Peyer's patch (tissue), 4 donors: Measurements from ENCODE around the gene FUOM. TPM values are rescaled to one million over a fixed set of nuclear protein-coding genes. Genes with fewer than 3 reads are reported as not detected.

Source experiments
- DNase-seq, 3 donors: peaks; one replicate each; pipeline ENCODE4 v3.0.0-alpha.2; 2017 to 2019
- H3K27ac ChIP-seq, 4 donors: fragments of 200-600 bp; sonication (generic); one replicate each; pipeline ENCODE4 v1.5.1; 2016 to 2019
- H3K27me3 ChIP-seq, 2 donors: fragments of 200-600 bp; sonication (generic); one replicate each; pipeline ENCODE4 v1.5.1; 2019
- H3K36me3 ChIP-seq, 3 donors: fragments of 200-600 bp; sonication (generic); one replicate each; pipeline ENCODE4 v1.5.1; 2016 to 2019
- H3K4me1 ChIP-seq, 4 donors: fragments of 200-600 bp; sonication (generic); one replicate each; pipeline ENCODE4 v1.5.1; 2016 to 2019
- H3K4me3 ChIP-seq, 4 donors: fragments of 200-600 bp; sonication (generic); 1 replicate in 3 of 4; 2 replicates in 1 of 4; pipeline ENCODE4 v1.5.1; 2016 to 2019; ENCODE audit warnings: mild to moderate bottlenecking in 1 of 4
- H3K9me3 ChIP-seq, 4 donors: fragments of 200-600 bp; sonication (generic); one replicate each; pipeline ENCODE4 v1.5.1; 2016 to 2019; ENCODE audit warnings: mild to moderate bottlenecking in 1 of 4
- POLR2A ChIP-seq, 2 donors: fragments of 450-650 bp; IDR thresholded peaks; one replicate each; pipeline ENCODE4 v1.5.1; 2017; ENCODE audit warnings: antibody characterized with exemption in 2 of 2, mild to moderate bottlenecking in 2 of 2, moderate library complexity in 2 of 2
- total RNA-seq, 4 donors: library from RNA; depleted of rRNA; stranded (reverse); fragments of >200 nt; gene quantifications; one replicate each; pipeline ENCODE4 v1.1.0, GENCODE V29; 2016
- TF ChIP-seq, protein P1 (sequence below), 6 experiments: fragments of 450-650 bp in 4 of 6; fragments of 200-600 bp in 2 of 6; sonication (generic) in 1 of 6; IDR thresholded peaks; one replicate each; pipeline ENCODE4 v1.5.1; 2017 to 2019; ENCODE audit warnings: antibody characterized with exemption in 6 of 6, mild to moderate bottlenecking in 3 of 6, moderate library complexity in 1 of 6

Gene FUOM
- total RNA-seq, 4 donors from 2014 or later: 88.3 to 214 (median 163) TPM

DNA sequence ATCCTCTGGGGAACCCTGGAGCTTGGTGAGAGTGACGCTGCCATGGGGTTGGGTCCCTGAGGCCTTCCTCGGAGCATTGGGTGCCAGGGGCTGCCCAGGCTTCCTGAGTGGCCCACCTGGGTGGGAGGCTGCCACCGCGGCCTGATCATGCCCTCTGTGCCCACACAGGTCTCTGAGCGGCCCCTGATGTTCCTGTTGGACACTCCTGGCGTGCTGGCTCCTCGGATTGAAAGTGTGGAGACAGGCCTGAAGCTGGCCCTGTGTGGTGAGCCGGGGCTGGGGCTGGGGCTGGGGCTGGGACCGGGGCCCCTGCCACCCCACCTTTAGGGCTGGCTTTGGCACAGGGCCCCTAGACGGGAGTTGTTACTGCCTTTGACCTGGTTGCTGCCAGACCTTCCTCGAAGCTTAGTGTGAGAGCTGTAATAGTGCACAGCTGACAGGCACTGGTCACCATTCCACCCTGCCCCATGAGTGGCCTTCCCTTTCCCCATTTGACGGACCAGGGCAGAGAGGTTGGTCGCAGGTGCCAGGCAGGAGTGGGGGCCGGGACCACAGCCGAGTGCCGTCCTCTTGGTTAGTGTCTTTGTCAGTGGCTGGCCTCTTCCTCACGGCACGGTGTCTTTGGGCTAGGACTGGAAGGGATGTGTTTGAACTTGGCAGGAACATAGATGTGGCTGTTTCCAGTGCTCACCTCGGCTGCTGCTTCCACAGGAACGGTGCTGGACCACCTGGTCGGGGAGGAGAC lies 44.3 kb upstream of the FUOM start:
- H3K27me3 ChIP-seq: no peaks in the 10 kb centered on the region
- peak in 1 of 3 donors; percentile 42 for DNase-seq
- TF ChIP-seq, protein P1, sequence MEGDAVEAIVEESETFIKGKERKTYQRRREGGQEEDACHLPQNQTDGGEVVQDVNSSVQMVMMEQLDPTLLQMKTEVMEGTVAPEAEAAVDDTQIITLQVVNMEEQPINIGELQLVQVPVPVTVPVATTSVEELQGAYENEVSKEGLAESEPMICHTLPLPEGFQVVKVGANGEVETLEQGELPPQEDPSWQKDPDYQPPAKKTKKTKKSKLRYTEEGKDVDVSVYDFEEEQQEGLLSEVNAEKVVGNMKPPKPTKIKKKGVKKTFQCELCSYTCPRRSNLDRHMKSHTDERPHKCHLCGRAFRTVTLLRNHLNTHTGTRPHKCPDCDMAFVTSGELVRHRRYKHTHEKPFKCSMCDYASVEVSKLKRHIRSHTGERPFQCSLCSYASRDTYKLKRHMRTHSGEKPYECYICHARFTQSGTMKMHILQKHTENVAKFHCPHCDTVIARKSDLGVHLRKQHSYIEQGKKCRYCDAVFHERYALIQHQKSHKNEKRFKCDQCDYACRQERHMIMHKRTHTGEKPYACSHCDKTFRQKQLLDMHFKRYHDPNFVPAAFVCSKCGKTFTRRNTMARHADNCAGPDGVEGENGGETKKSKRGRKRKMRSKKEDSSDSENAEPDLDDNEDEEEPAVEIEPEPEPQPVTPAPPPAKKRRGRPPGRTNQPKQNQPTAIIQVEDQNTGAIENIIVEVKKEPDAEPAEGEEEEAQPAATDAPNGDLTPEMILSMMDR (IDR thresholded peaks at IDR 0.05): no peak
- no peak for TF ChIP-seq POLR2A (IDR thresholded peaks at IDR 0.05)
- H3K4me3 ChIP-seq: no peak overlapping the region
- H3K36me3 ChIP-seq: peaks cover 0 to 79% (median 0%) of the 10 kb centered on the region in 3 donors
- H3K4me1 ChIP-seq: no peaks in the 10 kb centered on the region
- H3K9me3 ChIP-seq: no peaks in the 10 kb centered on the region
- peak overlapping the region in 2 of 4 donors; percentile 55 to 60 for H3K27ac ChIP-seq

DNA sequence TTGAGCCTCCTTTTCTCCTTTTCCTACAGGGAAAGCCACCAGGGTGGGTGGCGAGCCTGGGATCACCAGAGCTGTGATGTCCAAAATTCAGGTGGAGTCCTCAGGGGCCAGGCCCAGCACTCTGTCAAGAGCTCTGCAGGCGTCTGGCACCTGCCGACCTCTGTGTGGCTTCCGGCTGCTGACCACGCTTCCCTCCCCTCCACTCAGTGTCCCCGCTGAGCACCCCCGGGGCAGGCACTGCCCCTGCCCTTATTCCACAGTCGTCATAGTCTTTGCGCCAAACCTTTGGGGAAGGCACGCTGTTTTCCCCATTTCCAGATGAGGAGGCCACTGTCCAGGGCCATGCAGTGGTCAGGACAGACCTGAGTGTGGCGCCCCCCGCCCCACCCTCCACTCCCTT lies 43.7 kb upstream of the FUOM start:
- TF ChIP-seq POLR2A (IDR thresholded peaks at IDR 0.05): no peak
- TF ChIP-seq, protein P1 (IDR thresholded peaks at IDR 0.05): no peak
- Histone ChIP-seq H3K4me3 (no peak overlapping the region), H3K27me3 (no peaks in the 10 kb centered on the region), H3K36me3 (peaks cover 0 to 80% (median 0%) of the 10 kb centered on the region in 3 donors), H3K27ac (peak overlapping the region; percentile 40 to 69 (median 58)), H3K9me3 (no peaks in the 10 kb centered on the region), H3K4me1 (no peaks in the 10 kb centered on the region)
- peak in 1 of 3 donors; percentile 42 for DNase-seq

DNA sequence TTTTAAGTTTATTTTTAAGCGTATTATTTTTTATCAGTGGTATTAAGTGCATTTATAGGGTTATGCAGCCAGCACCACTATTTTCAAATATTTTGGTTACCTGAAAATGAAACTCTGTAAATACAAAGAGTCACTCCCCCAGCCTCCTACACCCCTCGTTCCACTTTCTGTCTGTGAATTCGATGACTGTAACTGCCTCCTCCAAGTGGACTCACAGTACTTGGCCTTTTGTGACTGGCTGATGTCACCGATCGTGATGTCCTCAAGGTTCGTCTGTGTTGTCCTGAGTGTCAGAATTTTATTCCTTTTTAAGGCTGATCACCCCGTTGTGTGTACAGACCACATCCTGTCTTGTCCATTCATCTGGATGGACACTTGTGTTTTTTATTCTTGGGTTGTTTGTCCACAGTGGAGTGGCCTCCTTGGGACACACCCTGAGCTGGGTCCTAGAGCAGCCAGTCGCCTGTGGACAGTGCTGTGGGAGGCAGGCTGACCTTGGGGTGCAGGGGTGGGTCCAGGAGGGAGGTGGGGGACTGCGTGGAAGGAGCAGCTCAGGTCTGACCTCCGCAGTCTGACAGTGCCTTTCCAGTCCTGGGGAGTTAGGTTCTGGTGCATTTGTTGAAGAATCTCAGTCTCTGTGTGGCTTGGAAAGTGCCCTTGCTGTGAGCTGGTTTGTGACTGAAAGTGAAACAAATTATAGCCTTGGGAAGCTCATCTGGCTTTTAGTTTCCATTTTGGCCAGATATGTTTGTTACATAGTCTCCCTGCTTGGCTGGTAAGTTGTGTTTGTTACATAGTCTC lies 43.0 kb upstream of the FUOM start:
- Histone ChIP-seq H3K36me3 (peaks cover 0 to 80% (median 0%) of the 10 kb centered on the region in 3 donors), H3K27me3 (no peaks in the 10 kb centered on the region), H3K9me3 (no peaks in the 10 kb centered on the region), H3K4me1 (no peaks in the 10 kb centered on the region), H3K4me3 (no peak overlapping the region), H3K27ac (peak overlapping the region; percentile 27 to 69 (median 58))
- no peak for TF ChIP-seq POLR2A (IDR thresholded peaks at IDR 0.05)
- TF ChIP-seq, protein P1 (IDR thresholded peaks at IDR 0.05): no peak
- peak in 1 of 3 donors; percentile 40 for DNase-seq

DNA sequence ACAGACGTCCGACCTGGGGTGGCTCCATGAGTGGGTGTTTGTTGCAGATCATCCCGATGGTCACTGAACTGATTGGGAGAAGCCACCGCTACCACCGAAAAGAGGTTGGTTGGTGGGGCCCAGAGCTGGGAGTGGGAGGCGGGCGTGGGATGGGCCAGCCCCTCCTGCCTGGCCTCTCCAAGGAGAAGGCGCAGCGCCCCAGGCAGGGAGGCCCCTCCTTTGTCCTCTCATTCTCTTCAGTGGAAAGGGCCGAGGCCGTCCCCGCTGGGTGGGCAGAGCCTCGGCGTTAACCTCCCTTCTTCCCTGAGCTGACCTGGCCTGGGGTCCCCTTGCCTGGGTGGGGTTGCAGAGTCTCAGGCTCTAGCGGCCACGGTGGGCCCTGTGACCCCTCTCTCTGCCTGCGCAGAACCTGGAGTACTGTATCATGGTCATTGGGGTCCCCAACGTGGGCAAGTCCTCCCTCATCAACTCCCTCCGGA lies 41.3 kb upstream of the FUOM start:
- peaks cover 0 to 7% (median 3%) of the 10 kb centered on the region in 4 donors for H3K4me1 ChIP-seq
- no peak overlapping the region for H3K4me3 ChIP-seq
- TF ChIP-seq, protein P1 (IDR thresholded peaks at IDR 0.05): no peak
- no peak for TF ChIP-seq POLR2A (IDR thresholded peaks at IDR 0.05)
- no peaks in the 10 kb centered on the region for H3K9me3 ChIP-seq
- no peaks in the 10 kb centered on the region for H3K27me3 ChIP-seq
- no peak overlapping the region for H3K27ac ChIP-seq
- peak in 1 of 3 donors; percentile 41 for DNase-seq
- peaks cover 0 to 69% (median 0%) of the 10 kb centered on the region in 3 donors for H3K36me3 ChIP-seq

DNA sequence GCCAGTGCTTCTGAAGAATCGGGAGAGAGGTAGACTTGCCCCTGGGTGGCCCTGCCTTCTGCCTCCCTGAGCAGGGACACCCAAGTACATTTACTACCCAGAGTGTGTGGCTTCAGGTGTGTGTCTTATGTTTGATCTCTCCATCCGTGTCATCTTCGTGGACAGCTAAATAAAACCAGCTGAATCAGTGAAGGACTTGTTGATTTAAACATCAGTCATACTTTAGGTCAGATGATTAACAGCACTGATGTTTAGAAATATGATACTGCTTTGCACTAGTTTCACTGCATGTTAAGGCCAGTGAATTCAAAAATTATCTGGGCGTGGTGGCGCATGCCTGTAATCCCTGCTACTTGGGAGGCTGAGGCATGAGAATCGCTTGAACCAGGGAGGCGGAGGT lies 40.1 kb upstream of the FUOM start:
- peaks cover 0 to 7% (median 4%) of the 10 kb centered on the region in 4 donors for H3K4me1 ChIP-seq
- H3K27me3 ChIP-seq: no peaks in the 10 kb centered on the region
- H3K36me3 ChIP-seq: peaks cover 0 to 63% (median 0%) of the 10 kb centered on the region in 3 donors
- no peak overlapping the region for H3K27ac ChIP-seq
- H3K4me3 ChIP-seq: no peak overlapping the region
- peak in 1 of 3 donors; percentile 30 for DNase-seq
- no peaks in the 10 kb centered on the region for H3K9me3 ChIP-seq
- TF ChIP-seq, protein P1 (IDR thresholded peaks at IDR 0.05): no peak
- no peak for TF ChIP-seq POLR2A (IDR thresholded peaks at IDR 0.05)
